Measurements from ENCODE around the gene PGM1.

DNA sequence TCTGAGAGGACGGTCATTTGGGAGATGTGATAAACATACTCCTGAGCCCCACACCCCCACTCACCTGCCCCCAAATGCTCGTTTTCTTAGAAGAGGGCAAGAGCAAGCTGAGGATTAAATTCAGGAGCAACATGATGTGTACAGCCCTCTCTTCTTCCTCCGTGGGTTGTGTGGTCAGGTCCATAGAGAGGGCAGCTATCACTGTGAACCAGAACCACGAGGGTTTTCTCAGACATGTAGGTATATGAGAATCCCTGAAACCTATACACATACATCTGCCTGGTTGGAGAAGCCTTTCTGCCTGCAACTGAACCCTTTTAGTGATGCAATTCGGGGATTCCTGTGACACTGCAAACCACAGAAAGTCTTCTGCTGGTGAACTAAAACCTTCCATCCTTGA lies 38.9 kb downstream of the PGM1 start:
- TF ChIP-seq, protein P1, sequence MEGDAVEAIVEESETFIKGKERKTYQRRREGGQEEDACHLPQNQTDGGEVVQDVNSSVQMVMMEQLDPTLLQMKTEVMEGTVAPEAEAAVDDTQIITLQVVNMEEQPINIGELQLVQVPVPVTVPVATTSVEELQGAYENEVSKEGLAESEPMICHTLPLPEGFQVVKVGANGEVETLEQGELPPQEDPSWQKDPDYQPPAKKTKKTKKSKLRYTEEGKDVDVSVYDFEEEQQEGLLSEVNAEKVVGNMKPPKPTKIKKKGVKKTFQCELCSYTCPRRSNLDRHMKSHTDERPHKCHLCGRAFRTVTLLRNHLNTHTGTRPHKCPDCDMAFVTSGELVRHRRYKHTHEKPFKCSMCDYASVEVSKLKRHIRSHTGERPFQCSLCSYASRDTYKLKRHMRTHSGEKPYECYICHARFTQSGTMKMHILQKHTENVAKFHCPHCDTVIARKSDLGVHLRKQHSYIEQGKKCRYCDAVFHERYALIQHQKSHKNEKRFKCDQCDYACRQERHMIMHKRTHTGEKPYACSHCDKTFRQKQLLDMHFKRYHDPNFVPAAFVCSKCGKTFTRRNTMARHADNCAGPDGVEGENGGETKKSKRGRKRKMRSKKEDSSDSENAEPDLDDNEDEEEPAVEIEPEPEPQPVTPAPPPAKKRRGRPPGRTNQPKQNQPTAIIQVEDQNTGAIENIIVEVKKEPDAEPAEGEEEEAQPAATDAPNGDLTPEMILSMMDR (IDR thresholded peaks at IDR 0.05) = no peak
- TF ChIP-seq POLR2A (IDR thresholded peaks at IDR 0.05; ENCODE audit: low read depth) = no peak
